ENCODE data around the gene SUFU.

GRCh38 chr10:102660888-102661657 is 157.3 kb downstream of the SUFU start:
- TF ChIP-seq EP300 (IDR thresholded peaks at IDR 0.05) (no peak), POLR2A (IDR thresholded peaks at IDR 0.05) (no peak)

Data from sigmoid colon (tissue), 4 donors.